ENCODE measurements around the gene PDE4D.
"Not testable (repeated sequence)": the region's sequence is repeated elsewhere in the genome, so short reads cannot be mapped to it uniquely, and the experiment has no call there.

PDE4D gene

GRCh38 chr5:59020611-59021285, 872.8 kb downstream of the PDE4D start:
- DNase-seq, result no peak

DNA sequence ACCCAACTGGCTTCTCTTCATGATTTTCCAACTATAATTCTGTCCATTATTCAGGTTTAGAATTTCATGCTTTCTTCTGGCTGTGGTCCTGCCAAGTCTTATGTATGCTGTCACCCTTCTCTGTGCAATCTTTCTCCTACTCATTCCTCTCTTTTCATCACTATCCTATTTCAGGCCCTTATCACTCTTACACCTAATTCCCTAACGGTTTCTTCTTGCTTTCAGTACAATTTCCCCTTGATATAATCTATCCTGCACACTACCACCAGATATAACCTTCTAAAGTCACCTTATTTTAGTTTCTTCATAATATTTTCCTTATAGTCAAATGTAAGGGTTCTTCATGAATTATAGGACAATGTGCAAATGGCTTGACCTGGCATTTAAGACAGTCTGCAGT, 874.4 kb downstream of the PDE4D start:
- DNase-seq, result no peak

- no peak for DNase-seq
Measured at GRCh38 chr5:59016925-59017324, 876.6 kb downstream of the PDE4D start.

DNA sequence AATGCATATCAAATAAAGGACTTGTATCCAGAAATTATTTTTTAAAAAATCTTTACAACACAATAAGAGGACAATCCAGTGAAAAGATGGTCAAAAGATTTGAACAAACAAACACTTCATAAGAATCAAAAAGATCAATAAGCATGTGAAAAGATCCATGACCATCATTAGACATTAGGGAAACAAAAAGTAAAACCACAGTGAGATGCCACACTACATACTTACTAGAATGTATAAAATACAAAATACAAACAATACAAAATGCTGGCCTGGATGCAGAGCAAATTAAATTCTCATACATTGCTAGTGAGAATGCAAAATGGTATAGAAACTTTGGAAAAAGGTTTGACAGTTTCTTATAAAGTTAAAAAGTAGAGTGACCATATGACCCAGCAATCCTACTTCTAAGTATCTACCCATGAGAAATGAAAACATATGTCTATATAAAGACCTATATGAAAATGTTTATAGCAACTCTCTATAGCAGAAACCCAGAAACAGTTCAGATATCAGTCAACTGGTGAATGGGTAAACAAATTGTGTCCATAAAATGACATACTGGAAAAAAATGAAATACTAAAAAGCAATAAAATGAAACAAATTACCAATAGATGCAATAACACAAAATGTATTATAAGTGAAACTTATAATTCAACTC, 884.6 kb downstream of the PDE4D start:
- DNase-seq, result no peak

GRCh38 chr5:59007460-59008063, 886.0 kb downstream of the PDE4D start:
- no peak for DNase-seq

GRCh38 chr5:59005934-59006701, 887.4 kb downstream of the PDE4D start:
- DNase-seq, result no peak

- DNase-seq, result no peak
Measured at GRCh38 chr5:59003641-59004040, 889.9 kb downstream of the PDE4D start.

DNA sequence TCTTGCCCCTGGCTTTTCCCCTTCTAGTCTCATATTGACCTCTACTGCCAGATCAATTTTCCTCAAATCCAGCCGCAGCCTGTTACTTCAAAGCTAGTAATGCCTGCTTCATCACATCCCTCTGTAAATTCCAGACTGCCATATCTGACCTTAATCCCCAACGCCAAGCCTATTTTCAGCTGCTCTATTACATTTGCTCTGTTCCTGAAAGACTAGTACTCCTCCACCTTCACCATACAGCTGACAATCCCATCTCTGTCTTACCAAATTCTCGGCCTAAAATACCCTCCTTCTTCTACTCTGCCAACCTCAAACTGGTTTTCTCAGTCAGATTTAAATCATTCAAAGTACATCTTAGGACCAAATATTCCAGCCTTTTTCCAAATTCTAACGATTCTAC, 890.4 kb downstream of the PDE4D start:
- DNase-seq, result no peak

DNA sequence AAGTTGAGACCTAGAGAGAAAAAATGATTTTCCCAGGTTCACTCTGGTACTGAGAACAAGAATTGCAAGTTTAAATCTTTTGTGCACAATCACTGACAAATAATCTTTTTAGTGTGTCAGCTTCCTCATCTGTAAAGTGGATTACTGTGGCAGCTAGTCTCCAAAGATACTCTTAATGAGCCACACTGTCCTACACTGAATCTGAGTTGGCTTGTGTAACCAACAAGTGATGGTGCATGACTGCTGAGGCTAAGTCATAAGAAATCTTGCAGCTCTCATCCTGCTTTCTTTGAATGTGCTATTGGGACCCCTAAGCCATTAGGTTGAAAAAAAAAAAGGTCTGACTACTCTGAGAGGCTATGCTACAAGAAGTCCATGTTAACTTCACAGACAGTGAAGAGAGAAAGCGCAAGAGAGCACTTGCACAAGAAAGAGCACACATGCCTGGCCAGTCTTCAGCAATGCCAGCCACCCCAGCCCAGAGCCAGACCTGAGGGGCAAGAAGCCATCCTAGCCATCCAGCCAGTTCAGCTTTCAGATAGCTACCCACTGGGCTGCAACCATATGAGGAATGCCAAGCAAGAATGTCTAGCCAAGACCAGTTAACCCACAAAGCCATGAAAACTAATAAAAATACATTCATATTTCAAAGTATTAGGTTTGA, 891.2 kb downstream of the PDE4D start:
- no peak for DNase-seq

- no peak for DNase-seq
Measured at GRCh38 chr5:59001716-59002115, 891.8 kb downstream of the PDE4D start.

DNA sequence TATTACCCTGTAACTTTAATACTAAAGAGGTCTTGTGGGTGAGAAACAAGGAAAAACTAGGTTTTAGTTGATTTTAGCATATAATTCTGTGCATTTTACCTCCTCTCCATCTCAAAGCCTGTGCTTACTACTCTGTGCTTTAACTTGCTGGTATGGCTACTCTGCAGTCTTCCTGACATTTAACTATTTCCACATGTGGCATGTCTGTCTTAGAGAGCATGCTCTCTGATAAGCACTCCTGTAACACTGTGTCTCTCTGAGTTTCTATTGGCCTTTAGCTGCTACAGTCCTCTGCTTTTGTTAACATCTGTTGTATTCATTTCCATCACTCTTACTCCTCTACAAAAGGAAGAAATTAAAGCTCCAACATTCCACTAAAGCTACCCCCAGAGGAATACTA, 892.4 kb downstream of the PDE4D start:
- no peak for DNase-seq

GRCh38 chr5:59000211-59000610, 893.3 kb downstream of the PDE4D start:
- DNase-seq, result no peak

DNA sequence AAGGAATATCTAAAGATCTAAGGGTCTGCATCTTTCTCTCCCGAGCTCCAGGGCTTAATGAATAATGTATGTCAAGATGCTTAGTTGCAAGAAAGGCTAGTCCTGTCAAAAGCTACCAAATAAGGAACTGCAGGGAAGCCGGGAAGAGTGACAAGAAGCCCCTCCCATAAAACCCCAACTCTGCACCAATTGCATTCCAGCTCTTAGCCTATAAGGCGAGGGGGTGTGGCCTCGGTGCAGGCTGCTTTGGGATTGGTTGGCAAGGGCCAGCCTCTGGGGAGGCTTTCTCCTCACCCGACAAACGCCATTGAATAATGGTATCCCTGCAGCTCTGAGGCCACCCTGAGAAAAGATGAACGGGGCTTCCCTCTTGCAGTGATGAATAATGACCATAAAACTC, 893.7 kb downstream of the PDE4D start:
- DNase-seq, result no peak

- DNase-seq, result no peak
Measured at GRCh38 chr5:58998544-58998943, 895.0 kb downstream of the PDE4D start.

DNA sequence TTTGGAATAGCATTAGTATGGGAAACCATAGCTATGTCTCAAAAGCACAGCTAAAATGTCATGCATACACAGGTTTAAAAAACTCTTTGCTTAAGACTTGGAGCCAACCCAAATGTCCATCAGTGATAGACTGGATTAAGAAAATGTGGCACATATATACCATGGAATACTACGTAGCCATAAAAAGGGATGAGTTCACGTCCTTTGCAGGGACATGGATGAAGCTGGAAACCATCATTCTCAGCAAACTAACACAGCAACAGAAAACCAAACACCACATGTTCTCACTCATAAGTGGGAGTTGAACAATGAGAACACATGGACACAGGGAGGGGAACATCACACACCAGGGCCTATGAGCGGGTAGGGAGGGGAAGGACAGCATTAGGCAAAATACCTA, 897.7 kb downstream of the PDE4D start:
- DNase-seq, result not testable (repeated sequence)

DNA sequence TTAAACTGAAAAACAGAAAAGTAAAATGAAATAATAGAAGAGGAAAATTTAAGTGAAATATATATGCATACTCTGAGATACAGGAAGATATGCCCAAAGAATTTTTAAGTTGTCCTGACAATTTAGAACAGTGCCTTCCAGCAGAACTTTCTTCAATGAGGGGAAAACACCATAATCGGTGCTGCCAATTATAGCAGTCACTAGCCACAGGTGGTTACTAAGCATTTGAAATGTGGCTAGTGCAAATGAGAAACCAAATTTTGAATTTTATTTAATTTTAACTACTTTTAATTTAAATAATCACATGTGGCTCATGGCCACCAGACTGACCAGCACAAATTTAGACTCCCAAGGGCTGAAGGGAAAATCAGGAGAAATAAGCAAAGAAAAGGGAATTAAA, 900.1 kb downstream of the PDE4D start:
- no peak for DNase-seq

DNA sequence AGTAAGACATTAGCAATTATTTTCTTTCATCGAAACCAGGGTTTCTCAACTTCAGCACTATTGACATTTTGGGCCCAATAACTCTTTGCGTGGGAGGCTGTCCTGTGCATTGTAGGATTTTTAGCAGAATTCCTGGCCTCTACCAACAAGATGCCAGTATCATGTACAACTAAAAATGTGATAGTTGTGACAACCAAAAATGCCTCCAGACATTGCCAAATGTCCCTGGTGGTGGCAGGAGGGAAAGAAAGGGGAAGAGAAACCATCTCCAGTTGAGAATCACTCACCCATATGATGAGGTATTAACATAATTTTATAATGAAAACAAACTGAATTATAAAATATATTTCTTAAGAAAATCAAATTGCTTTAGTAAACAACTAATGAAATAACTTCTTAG, 904.6 kb downstream of the PDE4D start:
- DNase-seq, result no peak

- no peak for DNase-seq
Measured at GRCh38 chr5:58987193-58987592, 906.3 kb downstream of the PDE4D start.

- no peak for DNase-seq
Measured at GRCh38 chr5:58986281-58986680, 907.2 kb downstream of the PDE4D start.

GRCh38 chr5:58985759-58986158, 907.8 kb downstream of the PDE4D start:
- no peak for DNase-seq

- DNase-seq, result no peak
Measured at GRCh38 chr5:58985311-58985710, 908.2 kb downstream of the PDE4D start.

- no peak for DNase-seq
Measured at GRCh38 chr5:58983526-58984452, 909.7 kb downstream of the PDE4D start.

Data from femur (tissue), 1 donor.